Stimulated activated CD8-positive, alpha-beta memory T cell treated with anti-CD3 and anti-CD28 coated beads, Interleukin-4, amount 100 ng/mL, for 1 hour (primary cell): ENCODE results near the gene NES.
"Not testable (repeated sequence)": the region's sequence is repeated elsewhere in the genome, so short reads cannot be mapped to it uniquely, and the experiment has no call there.

ENCODE experiments used
- DNase-seq, 2 donors: peaks; one replicate each; pipeline ENCODE4 v3.0.0-alpha.2; 2020; ENCODE audit warnings: low read depth in 2 of 2, low spot score in 1 of 2

NES gene

DNA sequence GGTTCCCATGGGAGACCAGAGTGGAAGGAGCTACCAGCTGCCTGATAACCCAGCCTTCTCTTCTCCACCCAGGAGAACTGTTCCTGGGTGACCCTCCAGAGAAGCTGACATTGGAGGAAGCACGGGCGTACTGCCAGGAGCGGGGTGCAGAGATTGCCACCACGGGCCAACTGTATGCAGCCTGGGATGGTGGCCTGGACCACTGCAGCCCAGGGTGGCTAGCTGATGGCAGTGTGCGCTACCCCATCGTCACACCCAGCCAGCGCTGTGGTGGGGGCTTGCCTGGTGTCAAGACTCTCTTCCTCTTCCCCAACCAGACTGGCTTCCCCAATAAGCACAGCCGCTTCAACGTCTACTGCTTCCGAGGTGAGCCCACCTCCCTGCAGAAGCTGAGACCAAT is 28.7 kb downstream of the NES start:
- no peak for DNase-seq

DNA sequence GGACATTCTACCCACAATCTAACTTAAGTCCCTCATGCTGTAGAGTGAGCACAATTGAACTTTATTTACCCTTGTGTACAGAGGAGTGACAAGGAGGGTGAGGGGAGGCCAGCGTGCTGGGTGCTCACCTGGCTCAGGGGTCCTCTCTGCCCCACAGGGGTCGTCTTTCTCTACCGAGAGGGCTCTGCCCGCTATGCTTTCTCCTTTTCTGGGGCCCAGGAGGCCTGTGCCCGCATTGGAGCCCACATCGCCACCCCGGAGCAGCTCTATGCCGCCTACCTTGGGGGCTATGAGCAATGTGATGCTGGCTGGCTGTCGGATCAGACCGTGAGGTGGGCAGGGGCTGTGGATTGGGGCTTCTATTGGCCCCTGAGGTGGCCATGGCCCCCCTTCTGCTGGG is 29.9 kb downstream of the NES start:
- no peak for DNase-seq

DNA sequence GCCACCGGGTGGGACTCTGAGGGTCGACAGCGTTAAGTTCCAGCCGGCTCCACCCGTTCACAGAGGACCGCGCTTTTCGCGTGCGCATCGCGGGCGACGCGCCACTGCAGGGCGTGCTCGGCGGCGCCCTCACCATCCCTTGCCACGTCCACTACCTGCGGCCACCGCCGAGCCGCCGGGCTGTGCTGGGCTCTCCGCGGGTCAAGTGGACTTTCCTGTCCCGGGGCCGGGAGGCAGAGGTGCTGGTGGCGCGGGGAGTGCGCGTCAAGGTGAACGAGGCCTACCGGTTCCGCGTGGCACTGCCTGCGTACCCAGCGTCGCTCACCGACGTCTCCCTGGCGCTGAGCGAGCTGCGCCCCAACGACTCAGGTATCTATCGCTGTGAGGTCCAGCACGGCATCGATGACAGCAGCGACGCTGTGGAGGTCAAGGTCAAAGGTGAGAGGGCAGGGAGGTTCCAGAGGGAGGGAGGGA is 30.4 kb downstream of the NES start:
- no peak for DNase-seq

DNA sequence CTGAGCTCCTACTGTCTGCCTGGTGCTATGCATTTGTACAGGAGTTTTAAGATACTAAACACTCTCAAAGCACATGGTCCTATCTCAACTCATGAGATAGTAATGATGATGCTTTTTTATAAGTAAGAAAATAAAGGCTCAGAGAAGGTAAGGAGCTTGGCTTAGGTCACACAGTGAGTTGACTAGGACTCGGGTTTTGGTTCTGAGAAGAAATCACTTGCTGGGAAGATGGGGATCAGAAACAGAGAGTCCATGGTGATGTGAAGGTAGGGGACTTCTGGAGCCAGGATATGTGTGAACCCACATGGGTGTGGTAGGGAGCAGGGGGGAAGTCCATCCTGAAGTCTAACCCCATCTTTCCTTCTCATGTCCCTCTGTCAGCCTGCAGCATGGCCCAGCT is 31.5 kb downstream of the NES start:
- no peak for DNase-seq

DNA sequence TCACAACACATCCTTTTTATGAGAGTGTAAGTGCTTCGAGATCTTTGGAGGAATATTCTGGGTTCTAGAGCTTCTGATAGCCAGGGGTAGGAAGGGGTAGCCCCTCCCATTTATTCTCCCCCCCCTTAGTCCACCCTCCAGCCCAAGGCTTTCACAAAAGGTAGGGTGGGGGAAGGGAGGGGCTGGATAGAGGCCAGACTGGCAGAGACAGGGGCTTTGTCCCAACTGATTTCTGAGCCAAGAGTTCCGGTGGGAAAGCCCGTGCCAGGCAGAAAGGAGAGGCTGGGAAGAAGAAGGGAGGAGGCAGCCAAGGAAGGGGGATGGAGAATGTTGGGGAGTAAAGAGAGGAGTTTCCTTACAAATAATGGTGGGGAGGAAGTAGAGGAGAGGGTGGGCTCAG is 32.2 kb downstream of the NES start:
- no peak for DNase-seq

DNA sequence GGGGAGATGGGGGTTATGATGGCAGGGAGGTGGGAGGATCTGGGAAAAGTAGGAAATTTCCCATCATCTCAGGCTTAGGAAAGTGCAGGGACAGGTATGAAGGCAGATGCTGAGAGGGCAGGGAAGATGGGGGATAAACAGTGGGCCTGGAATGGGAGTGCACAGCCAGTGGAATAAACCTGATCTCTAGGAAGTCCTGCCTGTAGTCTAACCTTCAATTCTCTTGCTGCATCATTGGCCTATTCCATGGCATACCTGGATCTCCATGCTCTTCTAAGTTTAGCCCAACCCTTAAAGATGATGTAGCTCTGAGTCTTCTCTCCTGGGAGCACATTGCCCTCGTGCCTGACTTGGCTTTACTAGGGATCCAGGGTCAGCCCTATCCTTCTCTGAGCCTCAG is 32.6 kb downstream of the NES start:
- no peak for DNase-seq

DNA sequence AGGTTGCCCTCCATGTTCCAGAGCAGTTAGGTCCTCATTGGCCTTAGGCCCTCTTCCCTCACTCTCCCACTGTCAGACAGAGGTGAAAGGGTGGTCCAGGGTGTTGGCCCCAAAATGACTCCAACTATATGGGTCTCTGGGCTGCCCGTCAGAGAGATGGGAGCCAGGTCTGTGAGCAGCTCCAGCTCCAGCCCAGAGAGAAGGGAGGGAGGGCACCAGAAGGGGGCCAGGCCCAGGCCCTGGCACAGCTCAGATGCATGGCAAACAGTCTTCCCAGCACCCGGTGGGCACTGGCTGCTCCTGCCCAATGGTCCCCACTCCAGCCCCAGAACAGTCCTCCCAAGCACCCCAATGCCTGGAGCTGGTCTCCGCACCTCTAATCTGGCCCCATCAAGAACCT is 33.1 kb downstream of the NES start:
- DNase-seq = no peak

DNA sequence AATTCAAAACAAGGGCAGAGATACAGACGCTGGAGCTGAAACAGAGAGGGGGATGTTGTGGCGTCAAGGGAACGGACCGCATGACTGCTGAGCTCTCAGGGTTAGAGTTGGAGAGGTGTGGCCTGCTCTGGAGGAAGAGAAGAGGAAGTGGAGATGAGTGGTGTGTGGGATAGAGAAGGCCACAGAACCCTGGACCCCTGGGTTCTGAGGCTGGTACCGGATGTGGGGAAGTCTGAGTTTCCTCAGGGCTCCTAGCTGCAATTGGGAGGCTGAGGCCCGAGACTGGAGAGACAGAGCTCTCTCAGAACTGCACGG is 33.5 kb downstream of the NES start:
- no peak for DNase-seq

DNA sequence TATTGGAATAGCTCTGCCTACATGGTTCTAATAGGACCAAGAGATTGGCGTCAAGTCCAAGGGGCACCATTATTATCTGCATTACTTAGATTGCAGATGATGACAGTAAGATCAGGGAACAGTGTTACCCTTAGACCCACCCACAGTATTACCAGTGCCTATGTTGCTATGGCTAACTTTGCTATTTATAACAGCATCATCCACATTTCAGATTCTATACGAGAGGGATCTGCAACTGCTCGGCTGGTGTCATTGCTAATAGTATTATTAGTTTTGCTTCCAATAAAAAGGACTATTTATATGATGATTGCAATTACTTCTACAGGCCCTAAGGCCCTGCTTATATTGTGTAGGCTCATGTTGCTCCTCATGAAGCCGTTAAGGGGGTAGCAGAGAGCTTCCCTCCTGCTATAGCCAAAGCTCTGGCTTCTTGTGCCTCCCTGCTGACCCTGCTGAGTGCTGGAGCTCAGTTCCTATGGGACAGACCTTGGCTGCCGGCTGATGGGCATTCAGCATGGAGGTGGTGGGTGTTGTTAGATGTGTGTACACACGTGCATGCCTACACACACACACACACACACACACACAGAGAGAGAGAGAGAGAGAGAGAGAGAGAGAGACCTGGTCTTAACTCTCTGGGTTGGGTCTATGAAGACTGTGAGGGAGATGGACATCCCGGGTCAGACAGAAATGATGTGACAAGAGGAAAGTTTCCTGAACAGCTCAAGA is 34.0 kb downstream of the NES start:
- DNase-seq = no peak

DNA sequence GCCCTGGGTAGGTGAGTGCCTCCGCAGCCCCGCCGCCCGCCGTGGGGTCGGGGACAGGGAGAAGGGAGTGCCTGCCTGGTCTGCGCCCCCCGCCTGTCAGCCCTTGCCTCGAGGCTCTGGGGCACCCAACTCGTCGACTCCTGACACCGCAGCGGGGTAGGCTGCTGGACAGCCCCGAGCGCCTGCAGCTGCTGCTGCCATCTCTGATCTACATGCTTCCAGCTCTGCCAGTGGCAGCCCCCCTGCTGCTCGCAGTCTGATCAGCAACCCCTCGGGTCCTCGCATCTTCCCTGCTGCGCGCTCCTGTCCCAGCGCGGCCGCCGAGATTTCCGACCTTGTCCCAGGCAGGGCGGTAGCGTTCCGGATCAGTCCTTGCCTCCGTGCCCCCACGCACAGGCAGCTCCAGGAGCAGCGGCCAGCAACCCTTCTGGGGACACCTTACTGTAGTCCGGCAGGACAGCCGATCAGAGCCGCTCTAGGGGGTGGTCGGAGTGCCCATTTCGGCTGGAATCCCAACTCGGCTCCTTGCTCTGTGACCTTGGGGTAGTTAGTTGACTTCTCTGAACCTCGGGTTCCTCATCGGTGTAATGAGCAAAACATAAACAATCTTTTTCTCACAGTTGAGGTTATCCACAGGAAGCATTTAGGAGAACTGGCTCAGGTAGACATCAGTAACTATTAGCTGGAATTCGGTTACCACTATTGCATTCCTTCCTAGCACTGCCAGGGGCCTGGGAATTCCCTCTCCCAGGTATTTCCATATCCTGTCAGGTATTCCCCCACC is 34.8 kb downstream of the NES start:
- no peak for DNase-seq

DNA sequence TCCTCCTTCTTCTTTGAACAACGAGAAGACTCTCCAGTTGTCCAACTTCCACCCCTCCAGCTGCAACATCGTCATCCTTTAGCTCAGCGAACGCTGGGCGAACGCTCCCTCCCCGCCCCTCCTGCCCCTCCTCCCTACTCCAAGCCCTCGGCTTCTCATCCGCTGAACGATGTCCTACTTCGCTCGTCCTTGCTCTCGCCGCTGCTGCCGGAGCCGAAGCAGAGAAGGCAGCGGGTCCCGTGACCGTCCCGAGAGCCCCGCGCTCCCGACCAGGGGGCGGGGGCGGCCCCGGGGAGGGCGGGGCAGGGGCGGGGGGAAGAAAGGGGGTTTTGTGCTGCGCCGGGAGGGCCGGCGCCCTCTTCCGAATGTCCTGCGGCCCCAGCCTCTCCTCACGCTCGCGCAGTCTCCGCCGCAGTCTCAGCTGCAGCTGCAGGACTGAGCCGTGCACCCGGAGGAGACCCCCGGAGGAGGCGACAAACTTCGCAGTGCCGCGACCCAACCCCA is 35.4 kb downstream of the NES start, which contains the start of gene BCAN:
BCAN (plus strand) TSS at position 357 of the 504 bp plus-strand sequence. CDS start 3,938 bp downstream, outside the sequence.
- DNase-seq = no peak

DNA sequence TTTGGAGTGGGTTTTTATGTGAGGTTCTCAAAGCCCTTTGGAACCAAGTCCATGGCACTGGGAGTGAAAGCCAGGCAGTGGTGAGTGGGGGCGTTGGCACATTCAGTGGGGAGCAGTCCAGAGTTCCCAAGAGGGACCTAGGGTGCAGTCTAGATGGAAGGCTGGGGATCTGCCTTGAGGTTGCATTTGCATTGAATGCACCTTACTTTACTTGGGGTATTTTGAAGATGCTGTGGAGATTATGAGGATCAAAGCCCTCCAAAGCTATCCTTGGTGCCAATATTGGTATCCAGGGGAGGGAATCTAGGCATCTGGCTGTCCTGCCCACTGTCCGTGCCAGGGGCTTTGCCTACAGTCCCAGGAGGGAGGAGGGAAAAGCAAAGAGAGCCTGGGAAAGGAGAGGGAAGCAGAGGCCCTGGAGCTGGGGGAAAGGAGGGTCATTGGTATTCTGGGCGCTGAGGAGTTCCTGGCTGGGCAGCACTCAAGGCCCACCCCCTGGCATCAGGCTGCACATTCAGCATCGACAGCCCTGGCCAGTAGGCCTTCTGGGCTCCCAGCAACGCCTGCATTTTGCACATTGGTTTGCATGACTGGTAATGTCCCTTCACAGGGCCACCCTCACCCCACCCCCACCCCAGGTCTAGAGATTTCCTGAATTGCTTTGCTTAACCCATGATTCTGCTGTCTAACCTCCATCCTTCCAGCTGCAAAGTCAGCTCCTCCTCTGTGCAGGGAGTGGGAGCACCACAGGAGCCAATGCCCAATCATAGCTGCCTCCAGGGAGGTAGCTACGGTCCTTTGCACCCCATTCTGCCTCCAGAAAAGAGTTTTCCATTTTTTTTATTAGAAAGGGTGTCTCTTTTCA is 36.1 kb downstream of the NES start:
- no peak for DNase-seq

DNA sequence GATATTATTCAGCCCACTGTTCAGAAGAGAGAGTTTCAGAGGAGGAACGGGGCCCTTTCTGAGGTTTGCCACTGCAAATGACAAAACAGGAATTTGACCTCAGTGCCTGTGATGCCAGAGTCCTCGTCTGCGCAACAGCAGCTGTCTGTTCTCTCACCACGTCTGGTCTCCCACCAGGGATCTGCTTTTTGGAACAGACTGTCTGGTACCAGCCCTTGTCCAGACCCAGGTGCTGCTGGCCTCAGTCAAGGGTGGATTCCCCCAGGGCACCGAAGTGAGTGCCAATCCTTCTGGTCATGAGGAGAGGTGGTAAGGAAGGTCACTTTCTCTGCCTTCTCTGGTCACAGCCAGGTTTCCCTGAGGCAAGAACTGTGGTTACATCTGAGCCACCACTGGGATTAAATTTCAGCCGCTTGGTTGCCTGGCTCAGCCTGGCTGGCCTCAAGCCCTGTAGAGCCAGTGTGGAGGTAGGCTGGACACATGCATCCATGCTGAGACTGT is 37.6 kb downstream of the NES start:
- no peak for DNase-seq

DNA sequence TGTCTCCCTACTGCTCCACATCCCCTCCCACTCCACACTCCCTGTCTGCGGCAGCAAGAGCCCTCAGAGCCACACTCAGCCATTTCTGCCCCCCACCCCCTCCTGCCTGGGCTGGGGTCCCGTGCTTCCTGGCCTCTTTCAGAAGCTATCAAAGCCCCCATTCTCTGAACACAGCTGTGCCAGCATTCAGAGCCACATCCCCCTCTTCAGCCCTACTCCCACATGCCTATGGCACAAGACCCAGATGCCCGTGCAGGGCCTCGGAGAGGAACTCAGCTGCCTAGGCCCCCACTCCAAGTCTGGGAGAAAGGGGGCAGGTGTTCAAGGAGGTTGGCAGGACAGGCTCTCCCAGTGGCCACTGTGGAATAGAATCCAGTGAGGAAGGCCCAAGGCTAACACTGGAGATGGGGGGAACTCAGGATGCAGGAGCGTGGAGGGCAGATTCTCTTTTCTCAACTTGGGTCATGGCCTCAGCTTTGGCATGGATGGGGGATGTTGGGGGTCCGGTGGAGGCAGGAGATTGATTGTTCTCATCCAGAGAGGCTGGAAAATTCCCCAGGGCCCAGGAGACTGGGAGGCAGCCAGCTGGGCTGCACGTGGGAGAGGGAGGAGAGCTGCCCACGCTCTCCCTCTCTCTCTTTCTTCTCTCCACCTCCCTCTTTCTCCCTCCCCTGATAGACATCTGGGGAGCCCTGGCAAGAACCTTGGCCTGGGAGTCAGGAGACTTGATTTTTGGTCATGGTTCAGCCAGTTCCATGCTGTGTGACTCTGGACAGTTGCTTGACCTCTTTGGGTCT is 38.8 kb downstream of the NES start:
- no peak for DNase-seq

DNA sequence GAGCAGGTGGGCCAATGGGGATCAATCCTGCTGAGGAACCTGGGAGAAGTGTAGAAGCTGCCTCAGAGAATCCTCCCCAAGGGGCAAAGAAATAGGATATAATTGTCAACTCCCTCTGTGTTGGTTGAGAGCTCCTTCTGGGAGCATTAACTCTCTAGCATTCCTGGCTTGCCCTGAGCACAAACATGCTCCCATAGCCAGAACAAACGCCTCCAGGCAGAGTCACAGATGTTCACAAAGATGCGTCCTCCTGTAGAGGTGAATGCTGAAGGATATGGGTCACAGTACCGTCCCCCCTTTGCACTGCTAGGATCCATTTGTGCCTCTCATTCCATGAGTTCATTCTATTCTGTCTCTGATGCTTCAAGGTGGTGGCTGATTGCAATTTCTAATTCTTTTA is 44.9 kb downstream of the NES start:
- no peak for DNase-seq

DNA sequence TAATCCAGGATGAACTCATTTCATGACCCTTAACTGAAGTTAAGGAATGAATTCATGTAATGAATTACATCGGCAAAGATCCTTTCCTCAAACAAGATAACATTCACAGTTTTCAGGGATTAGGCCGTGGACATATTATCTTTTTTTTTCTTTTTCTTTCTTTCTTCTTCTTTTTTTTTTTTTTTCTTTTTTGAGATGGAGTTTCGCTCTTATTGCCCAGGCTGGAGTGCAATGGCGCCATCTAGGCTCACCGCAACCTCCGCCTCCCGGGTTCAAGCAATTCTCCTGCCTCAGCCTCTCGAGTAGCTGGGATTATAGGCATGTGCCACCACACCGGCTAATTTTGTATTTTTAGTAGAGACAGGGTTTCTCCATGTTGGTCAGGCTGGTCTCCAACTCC is 46.1 kb downstream of the NES start:
- DNase-seq = not testable (repeated sequence)

DNA sequence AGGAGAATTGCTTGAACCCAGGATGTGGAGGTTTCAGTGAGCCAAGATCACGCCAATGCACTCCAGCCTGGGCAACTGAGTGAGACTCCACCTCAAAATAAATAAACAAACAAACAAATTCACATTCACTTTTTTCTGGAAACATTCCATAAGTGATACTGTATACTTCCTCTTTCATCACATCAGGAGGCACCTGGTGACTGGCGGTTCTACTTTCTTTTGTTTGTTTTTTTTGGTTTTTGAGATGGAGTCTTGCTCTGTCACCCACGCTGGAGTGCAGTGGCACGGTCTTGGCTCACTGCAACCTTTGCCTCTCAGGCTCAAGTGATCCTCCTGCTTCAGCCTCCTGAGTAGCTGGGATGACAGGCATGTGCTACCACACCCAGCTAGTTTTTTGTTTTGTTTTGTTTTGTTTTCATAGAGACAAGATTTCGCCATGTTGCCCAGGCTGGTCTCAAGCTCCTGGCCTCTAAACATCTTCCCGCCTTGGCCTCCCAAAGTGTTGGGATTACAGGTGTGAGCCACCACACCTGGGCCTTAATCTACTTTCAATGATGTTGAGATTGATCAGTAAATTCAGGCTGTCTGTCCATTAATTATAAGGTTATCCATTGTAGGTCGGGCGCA is 47.3 kb downstream of the NES start:
- no peak for DNase-seq

DNA sequence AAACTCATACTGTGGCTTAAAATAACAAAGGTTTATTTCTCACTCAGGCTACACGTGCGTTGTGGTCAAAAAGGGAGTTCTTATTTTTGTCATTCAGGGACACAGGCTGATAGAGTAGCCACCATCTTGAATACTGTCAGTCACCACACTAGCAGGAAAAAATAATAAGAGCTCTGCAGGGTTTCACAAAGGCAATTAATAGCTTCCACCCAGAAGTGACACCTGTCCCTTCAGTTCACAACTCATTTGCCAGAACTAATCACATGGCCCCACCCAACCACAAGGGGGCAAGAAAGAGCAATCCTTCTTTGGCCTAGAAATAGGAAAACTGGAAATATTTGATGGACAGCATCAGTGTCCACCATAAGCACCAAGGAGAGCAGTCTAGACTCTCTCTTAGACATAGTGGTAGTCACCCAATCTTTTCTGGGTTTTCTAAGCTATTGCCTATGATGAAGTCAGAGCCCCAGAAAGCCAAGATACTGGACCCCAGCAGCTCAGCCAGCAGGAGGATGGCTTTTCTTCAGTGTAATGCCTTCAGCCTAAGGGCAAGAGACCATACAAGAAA is 49.8 kb downstream of the NES start:
- DNase-seq = no peak

DNA sequence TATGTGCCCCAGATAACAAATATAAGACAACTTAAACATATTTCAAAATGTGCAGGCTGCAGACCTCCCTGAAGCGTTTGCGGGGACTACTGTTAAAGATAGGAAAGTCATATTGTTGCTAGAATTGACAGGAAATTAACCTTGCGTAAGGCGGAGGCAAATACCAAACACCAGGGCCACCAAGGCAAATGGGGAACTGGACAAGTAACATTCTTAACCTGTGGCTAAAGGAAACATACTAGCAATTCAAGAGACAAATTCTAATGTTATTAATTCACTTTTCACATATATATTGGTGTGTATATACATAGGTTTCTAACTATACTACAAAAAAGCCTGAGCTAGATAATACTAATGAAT is 51.1 kb downstream of the NES start:
- no peak for DNase-seq
